Measurements from ENCODE around the gene NME1. TPM values are rescaled to one million over a fixed set of nuclear protein-coding genes. Genes with fewer than 3 reads are reported as not detected.
"Not testable (repeated sequence)": the region's sequence is repeated elsewhere in the genome, so short reads cannot be mapped to it uniquely, and the experiment has no call there.

NME1 gene
- total RNA-seq, 1 experiment from 2014 or later: 172 TPM

- POLR2A ChIA-PET (ENCODE audit: unreplicated experiment): interaction anchor here (0.9 kb wide), 1 partner anchor 64 kb away, joined by 5 read pairs; no protein-coding TSS in a partner anchor
- no peaks in the 10 kb centered on the region for H3K9me2 ChIP-seq (ENCODE audit: insufficient read depth)
- H3K4me3 ChIP-seq: peak overlapping the region; percentile 74
- CTCF ChIA-PET: interaction anchor here (1.2 to 1.4 kb wide), 2 partner anchors 31 to 32 kb away, joined by 3 to 4 read pairs; partner anchors contain the start of gene NME1
- TF ChIP-seq, protein P1, sequence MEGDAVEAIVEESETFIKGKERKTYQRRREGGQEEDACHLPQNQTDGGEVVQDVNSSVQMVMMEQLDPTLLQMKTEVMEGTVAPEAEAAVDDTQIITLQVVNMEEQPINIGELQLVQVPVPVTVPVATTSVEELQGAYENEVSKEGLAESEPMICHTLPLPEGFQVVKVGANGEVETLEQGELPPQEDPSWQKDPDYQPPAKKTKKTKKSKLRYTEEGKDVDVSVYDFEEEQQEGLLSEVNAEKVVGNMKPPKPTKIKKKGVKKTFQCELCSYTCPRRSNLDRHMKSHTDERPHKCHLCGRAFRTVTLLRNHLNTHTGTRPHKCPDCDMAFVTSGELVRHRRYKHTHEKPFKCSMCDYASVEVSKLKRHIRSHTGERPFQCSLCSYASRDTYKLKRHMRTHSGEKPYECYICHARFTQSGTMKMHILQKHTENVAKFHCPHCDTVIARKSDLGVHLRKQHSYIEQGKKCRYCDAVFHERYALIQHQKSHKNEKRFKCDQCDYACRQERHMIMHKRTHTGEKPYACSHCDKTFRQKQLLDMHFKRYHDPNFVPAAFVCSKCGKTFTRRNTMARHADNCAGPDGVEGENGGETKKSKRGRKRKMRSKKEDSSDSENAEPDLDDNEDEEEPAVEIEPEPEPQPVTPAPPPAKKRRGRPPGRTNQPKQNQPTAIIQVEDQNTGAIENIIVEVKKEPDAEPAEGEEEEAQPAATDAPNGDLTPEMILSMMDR (conservative IDR thresholded peaks at IDR 0.05): no peak
- TF ChIP-seq EZH2 (IDR thresholded peaks at IDR 0.05; ENCODE audit: low read depth): no peak
- no peaks in the 10 kb centered on the region for H3K9me3 ChIP-seq (ENCODE audit: insufficient read depth, low read depth)
- no peaks in the 10 kb centered on the region for H3K27me3 ChIP-seq (ENCODE audit: insufficient read depth, low read depth)
- H3K79me2 ChIP-seq (ENCODE audit: low read depth): peaks cover 37% of the 10 kb centered on the region
- H3K36me3 ChIP-seq (ENCODE audit: low read depth): no peaks in the 10 kb centered on the region
- peak; percentile 89 to 99 for DNase-seq
- H3K27ac ChIP-seq: peak overlapping the region; percentile 98
- peaks cover 36% of the 10 kb centered on the region for H3F3A ChIP-seq (ENCODE audit: insufficient read depth, low read depth)
- peaks cover 29% of the 10 kb centered on the region for H3K4me1 ChIP-seq (replicated peaks; ENCODE audit: insufficient read depth)
- intact Hi-C loops (cut with micrococcal nuclease; ENCODE audit: unreplicated experiment): loop anchor here (1.0 to 2.0 kb wide), 2 partner anchors 31 to 139 kb away; partner anchors contain the start of genes MBTD1, NME1 and UTP18
- peak overlapping the region; percentile 90 for H3K4me2 ChIP-seq
- peaks cover 23% of the 10 kb centered on the region for H4K20me1 ChIP-seq (ENCODE audit: insufficient read depth)
- BruUV-seq (replicated peaks): no TSS peak
- H2AFZ ChIP-seq: peak overlapping the region; percentile 78
Measured at GRCh38 chr17:51121620-51122472, 31.5 kb upstream of the NME1 start.

DNA sequence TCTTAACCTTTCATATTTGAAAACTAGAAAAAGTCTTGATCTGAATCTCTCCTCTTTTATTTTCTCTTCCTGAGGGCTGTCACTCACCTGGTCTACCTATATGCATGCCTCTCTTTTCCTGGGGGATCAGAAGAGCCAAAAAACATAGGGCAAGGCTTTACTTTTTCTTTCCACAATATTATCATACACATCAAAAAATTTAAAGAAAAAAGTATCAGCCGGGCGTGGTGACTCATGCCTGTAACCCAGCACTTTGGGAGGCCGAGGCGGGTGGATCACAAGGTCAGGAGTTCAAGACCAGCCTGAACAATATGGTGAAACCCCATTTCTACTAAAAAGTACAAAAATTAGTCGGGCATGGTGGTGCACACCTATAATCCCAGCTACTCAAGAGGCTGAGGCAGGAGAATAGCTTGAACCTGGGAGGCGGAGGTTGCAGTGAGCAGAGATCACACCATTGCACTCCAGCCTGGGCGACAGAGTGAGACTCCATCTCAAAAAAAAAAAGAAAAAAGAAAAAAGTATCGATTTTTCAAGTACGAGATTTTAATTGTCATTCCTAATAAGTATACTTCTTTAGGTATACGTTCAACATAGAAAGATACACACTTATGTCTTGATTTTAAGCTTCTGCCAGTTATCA is 30.8 kb upstream of the NME1 start:
- H3K36me3 ChIP-seq (ENCODE audit: low read depth); H3K27me3 ChIP-seq (ENCODE audit: insufficient read depth, low read depth); intact Hi-C loops (cut with micrococcal nuclease; ENCODE audit: unreplicated experiment); BruUV-seq (replicated peaks); H3K9me2 ChIP-seq (ENCODE audit: insufficient read depth); POLR2A ChIA-PET (ENCODE audit: unreplicated experiment); H3K9me3 ChIP-seq (ENCODE audit: insufficient read depth, low read depth): not testable (repeated sequence)
- peak overlapping the region; percentile 74 for H3K4me3 ChIP-seq
- peaks cover 29% of the 10 kb centered on the region for H3K4me1 ChIP-seq (replicated peaks; ENCODE audit: insufficient read depth)
- H3K4me2 ChIP-seq: peak overlapping the region; percentile 90
- H3F3A ChIP-seq (ENCODE audit: insufficient read depth, low read depth): peaks cover 37% of the 10 kb centered on the region
- H2AFZ ChIP-seq: peak overlapping the region; percentile 71
- H4K20me1 ChIP-seq (ENCODE audit: insufficient read depth): peaks cover 20% of the 10 kb centered on the region
- DNase-seq: peak in 1 of 2 experiments; percentile 17
- peaks cover 29% of the 10 kb centered on the region for H3K79me2 ChIP-seq (ENCODE audit: low read depth)
- peak overlapping the region; percentile 98 for H3K27ac ChIP-seq
- CTCF ChIA-PET: interaction anchor here (0.7 kb wide), 1 partner anchor 231 kb away, joined by 5 read pairs; no protein-coding TSS in a partner anchor

DNA sequence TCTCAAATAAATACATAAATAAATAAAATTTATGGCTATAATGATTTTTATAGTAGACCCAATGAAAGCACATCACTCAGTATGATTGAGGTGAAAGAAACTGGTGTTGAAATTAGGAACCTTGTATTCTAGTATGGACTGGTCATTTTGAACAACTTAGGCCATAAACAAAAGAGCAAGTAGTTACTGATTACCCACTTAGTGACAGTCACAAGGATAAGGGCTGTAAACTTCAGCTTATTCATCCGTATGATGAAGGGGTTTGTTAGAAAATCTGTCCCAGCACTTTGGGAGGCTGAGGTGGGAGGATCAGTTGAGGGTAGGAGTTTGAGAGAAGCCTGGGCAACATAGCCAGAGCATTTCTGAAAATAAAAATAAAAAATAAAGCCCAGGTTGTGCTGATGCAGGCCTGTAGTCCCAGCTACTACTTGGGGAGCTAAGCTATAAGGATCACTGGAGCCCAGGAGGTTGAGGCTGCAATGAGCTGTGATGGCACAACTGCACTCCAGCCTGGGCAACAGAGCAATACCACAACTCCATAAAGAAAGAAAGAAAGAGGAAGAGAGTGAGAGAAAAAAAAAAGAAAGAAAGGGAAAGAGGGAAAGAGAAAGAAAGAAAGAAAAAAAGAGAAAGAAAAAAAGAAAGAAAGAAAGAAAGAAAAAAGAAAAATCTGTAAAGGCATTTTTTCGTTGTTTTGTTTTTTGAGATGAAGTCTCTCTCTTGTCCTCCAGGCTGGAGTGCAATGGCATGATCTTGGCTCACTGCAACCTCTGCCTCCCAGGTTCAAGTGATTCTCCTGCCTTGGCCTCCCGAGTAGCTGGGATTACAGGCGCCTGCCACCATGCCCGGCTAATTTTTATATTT is 28.5 kb upstream of the NME1 start:
- intact Hi-C loops (cut with micrococcal nuclease; ENCODE audit: unreplicated experiment): no loop called here
- no peak for DNase-seq
- Histone ChIP-seq H3K27ac (no peak overlapping the region), H3K4me3 (no peak overlapping the region), H3K9me3 (ENCODE audit: insufficient read depth, low read depth) (no peaks in the 10 kb centered on the region), H3K36me3 (ENCODE audit: low read depth) (no peaks in the 10 kb centered on the region), H3K27me3 (ENCODE audit: insufficient read depth, low read depth) (no peaks in the 10 kb centered on the region), H3K9me2 (ENCODE audit: insufficient read depth) (no peaks in the 10 kb centered on the region), H3K4me1 (replicated peaks; ENCODE audit: insufficient read depth) (peaks cover 20% of the 10 kb centered on the region), H3F3A (ENCODE audit: insufficient read depth, low read depth) (peaks cover 40% of the 10 kb centered on the region), H3K4me2 (no peak overlapping the region), H4K20me1 (ENCODE audit: insufficient read depth) (no peaks in the 10 kb centered on the region), H3K79me2 (ENCODE audit: low read depth) (peaks cover 6% of the 10 kb centered on the region), H2AFZ (no peak overlapping the region)
- CTCF ChIA-PET: no interaction called here
- no peak for TF ChIP-seq EZH2 (IDR thresholded peaks at IDR 0.05; ENCODE audit: low read depth)
- TF ChIP-seq, protein P1 (conservative IDR thresholded peaks at IDR 0.05): no peak
- BruUV-seq (replicated peaks): no TSS peak
- POLR2A ChIA-PET (ENCODE audit: unreplicated experiment): interaction anchor here (0.7 kb wide), 1 partner anchor 233 kb away, joined by 3 read pairs; no protein-coding TSS in a partner anchor

Measured in PC-9 (cell line).